ENCODE results near the gene ZNF609.

Gene ZNF609

DNA sequence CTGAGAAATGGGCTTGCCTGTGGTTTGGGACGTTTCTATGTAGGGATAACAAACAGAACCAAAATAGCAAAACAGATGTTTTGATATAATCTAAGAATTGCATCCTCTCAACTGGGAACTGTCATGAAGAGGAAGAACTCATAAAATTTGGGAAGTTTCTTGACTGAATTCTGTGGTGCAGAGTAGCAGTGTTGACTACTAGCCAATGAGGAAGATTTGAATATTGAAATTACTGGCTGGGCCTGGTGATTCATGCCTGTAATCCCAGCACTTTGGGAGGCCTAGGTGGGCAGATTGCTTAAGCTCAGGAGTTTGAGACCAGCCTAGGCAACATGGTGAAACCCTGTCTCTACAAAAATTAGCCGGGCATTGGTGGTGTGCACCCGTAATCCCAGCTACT lies 42.2 kb downstream of the ZNF609 start:
- no peak overlapping the region for H3K4me3 ChIP-seq (ENCODE audit: low read length)
- DNase-seq (ENCODE audit: low read depth): no peak
- TF ChIP-seq, protein P1, sequence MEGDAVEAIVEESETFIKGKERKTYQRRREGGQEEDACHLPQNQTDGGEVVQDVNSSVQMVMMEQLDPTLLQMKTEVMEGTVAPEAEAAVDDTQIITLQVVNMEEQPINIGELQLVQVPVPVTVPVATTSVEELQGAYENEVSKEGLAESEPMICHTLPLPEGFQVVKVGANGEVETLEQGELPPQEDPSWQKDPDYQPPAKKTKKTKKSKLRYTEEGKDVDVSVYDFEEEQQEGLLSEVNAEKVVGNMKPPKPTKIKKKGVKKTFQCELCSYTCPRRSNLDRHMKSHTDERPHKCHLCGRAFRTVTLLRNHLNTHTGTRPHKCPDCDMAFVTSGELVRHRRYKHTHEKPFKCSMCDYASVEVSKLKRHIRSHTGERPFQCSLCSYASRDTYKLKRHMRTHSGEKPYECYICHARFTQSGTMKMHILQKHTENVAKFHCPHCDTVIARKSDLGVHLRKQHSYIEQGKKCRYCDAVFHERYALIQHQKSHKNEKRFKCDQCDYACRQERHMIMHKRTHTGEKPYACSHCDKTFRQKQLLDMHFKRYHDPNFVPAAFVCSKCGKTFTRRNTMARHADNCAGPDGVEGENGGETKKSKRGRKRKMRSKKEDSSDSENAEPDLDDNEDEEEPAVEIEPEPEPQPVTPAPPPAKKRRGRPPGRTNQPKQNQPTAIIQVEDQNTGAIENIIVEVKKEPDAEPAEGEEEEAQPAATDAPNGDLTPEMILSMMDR (conservative IDR thresholded peaks at IDR 0.05; ENCODE audit: low read depth, low read length): no peak

DNA sequence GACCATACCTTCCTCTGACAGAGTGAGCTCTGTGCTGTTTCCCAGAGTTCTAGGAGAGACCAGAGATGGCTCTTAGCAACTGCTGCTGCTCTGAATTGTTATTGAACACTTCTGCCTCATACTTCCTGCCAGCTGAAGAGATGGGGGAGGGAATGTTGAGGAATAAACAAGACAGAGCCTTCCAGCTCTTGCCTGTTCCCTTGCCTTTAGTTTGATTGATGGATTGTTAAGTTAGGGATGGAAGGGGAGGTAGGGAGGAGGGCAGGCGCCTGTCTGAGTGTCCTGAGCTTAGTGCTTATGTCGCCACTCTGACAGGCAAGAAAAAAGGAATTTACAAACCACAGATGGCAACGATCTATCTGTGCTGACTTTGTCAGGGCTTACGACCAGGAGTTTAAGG lies 42.8 kb downstream of the ZNF609 start:
- no peak overlapping the region for H3K4me3 ChIP-seq (ENCODE audit: low read length)
- TF ChIP-seq, protein P1 (conservative IDR thresholded peaks at IDR 0.05; ENCODE audit: low read depth, low read length): no peak
- DNase-seq (ENCODE audit: low read depth): no peak

DNA sequence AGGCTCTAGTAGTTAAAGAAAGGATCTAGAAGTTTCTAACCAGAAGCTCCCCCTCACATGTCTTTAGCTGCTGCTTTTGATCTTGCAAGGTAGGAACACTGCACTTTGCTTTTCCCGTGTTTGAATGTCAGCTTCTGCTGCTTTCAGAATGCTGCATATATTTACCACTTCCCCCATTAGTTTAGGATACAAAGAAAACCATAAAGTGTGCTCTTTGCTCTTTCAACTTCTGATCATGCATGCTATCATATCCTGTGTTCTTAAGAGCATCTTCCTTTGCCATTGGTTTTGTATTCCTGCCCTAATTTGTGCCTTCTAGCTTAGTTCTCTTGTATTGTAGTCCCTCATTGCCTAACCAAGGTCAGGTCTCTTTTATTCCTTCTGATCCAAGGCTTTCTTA lies 43.3 kb downstream of the ZNF609 start:
- H3K4me3 ChIP-seq (ENCODE audit: low read length): no peak overlapping the region
- no peak for DNase-seq (ENCODE audit: low read depth)
- TF ChIP-seq, protein P1 (conservative IDR thresholded peaks at IDR 0.05; ENCODE audit: low read depth, low read length): no peak

DNA sequence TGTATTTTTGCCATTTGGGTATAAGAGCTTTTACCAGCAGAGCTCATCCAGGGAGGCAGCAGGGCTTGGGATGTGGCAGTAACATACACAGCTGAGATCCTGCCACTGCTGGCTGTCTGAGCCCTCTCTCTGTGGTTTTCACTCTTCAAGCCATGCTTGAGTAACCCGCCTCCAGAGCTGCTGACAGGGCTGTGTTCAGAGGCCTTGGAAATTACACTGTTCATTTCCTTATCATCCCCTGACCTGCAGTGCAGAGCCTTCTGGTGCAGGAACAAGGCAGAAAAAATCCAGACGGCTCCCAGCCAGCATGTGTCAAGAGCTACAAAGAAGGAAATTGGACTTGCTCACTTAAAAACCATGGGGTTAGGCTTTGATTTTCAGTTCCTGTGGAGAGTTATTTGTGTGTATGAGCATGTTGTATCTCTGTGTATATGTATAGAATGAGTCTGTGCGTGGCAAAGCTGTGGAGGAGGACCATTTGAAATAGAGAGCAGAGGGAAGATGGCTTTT lies 47.0 kb downstream of the ZNF609 start:
- TF ChIP-seq, protein P1 (conservative IDR thresholded peaks at IDR 0.05; ENCODE audit: low read depth, low read length): no peak
- DNase-seq (ENCODE audit: low read depth): peak; percentile 76
- H3K4me3 ChIP-seq (ENCODE audit: low read length): no peak overlapping the region

DNA sequence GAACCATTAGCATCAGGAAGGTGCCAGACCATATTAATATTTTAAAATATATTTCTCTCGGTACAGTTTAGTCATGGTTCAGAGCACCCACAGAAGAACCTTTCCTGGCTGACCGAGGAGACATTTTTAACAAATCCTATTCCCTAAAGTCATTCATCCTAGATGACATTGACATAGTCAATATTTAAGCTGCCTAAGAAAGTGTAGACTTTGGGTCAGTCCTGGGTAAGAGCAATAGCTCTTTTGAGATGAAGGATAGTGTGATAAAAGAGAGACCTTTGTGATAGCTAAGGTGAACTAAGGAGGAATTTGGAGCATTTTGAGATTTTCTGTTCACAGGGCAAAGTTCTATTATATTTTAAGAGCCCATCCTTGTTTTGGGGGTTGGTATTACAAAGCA lies 47.5 kb downstream of the ZNF609 start:
- no peak overlapping the region for H3K4me3 ChIP-seq (ENCODE audit: low read length)
- TF ChIP-seq, protein P1 (conservative IDR thresholded peaks at IDR 0.05; ENCODE audit: low read depth, low read length): no peak
- DNase-seq (ENCODE audit: low read depth): no peak

DNA sequence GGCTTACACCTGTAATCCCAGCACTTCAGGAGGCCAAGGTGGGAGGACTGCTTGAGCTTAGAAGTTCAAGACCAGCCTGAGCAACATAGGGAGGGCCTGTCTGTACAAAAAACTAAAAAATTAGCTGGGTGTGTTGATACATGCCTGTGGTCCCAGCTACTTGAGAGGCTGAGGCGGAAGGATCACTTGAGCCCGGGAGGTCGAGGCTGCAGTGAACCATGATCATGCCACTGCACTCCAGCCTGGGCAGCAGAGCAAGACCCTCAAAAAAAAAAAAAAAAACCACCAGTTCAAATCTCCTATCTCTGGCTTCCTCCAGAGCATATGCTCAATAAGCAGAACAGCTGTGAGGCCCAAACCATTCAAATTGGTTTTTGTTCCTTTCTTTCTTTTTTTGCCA lies 53.4 kb downstream of the ZNF609 start:
- no peak for DNase-seq (ENCODE audit: low read depth)
- no peak overlapping the region for H3K4me3 ChIP-seq (ENCODE audit: low read length)
- TF ChIP-seq, protein P1 (conservative IDR thresholded peaks at IDR 0.05; ENCODE audit: low read depth, low read length): no peak

DNA sequence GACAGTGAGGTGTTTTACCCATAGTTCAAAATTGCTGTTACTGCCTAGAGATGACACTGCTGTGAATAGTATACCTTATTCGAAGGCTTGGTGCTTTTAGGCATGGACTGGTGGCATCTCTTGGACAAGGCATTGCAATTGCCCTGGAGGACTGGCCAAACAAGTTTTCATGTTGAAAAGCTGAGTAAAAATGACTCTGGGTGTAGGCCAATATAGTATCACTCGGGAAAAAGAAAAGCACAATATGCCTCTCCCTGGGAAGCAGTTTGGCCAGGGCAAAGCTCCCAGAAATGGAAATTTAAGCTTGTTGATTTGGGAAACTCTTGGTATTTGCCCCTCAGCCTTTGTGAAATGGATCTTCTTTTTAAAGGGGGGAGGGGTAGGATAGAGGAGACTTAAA lies 54.8 kb downstream of the ZNF609 start:
- H3K4me3 ChIP-seq (ENCODE audit: low read length): no peak overlapping the region
- DNase-seq (ENCODE audit: low read depth): no peak
- TF ChIP-seq, protein P1 (conservative IDR thresholded peaks at IDR 0.05; ENCODE audit: low read depth, low read length): no peak
